GM19238 (cell line): ENCODE data around the gene ZAP70.

ENCODE experiments used
- DNase-seq: peaks from one replicate; pipeline ENCODE4 v3.0.0; 2011; ENCODE audit warnings: low spot score; ENCODE audit not compliant: insufficient read length

Gene ZAP70

GRCh38 chr2:97715951-97716694, 2.7 kb downstream of the ZAP70 start:
- DNase-seq = no peak

DNA sequence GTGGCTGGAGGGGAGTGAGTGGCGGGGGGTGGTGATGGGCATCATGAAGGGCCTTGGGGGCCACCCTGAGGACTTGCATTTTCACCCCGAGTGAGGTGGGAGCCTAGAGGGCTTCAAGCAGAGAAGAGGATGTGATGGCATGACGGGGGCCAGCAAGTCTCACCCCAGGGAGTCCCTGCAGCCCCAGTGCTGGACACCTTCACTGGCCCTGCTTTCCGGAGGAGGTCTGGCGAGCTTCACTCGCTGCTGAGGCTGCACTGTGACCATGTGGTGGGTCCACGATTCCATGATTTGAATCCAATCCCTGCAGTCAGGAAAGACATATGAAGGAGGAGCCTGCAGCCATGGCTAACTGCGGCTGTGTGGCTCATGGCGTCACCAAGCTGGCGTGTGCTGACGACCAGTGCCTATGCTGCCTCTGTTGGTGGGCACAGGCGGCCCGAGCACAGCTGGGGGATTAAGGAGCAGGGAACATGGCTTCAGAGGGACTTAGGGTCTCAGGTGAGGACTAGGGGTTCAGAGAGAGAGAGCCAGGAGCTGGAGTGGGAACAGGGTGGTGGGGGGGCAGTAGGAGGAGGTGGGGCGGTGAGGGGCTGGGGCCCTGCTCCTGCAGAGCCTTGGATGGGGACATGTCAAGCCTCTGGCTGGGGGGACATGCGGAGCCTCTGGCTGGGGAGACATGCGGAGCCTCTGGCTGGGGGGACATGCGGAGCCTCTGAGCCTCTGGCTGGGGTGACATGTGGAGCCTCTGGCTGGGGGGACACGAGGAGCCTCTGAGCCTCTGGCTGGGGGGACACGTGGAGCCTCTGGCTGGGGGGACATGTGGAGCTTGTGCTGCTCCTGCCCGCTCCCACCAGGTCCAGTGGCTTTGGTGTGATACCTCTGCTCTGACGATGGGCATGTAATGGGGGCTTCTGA, 3.6 kb downstream of the ZAP70 start:
- DNase-seq = no peak

GRCh38 chr2:97717613-97717995, 4.2 kb downstream of the ZAP70 start:
- no peak for DNase-seq

DNA sequence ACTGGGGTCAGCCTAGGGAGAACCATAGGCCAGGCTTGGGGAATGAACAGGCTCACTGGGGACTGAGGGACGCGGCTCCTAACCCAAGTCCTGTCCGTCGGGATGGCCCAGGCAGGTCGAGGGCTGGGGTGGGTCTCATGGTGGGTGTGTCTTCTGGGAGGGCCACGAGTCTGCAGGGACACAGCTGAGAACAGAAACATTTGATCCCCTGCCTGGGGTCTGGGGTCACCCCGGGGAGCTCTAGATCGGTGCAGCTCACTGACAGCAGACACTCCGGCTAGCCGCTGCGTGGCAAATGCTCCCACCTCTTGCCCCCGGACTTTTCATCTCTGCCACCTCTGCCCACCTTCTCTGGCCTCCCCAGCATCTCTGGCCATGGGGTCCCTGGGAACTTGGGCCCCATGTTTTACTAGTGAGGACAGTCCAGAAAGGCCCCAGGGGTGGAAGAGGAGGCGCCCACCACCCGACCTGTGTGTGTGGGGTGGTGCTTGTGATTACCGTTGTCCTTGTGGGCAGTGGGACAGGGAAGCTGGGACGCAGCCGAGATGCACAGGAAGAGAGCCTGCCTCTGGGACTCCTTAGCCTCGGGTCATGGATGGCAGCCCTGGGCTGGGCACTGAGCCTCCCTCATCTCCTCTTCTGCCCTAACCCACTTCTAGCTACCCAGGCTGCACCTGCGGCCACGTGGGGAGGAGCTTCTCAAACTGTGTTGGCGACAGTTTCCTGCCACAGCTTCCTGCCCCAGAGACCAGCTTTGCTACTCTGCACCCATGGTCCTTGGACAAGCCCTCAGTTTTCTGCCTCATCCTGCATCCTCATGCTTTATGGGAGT, 4.9 kb downstream of the ZAP70 start:
- DNase-seq = peak; percentile 67

DNA sequence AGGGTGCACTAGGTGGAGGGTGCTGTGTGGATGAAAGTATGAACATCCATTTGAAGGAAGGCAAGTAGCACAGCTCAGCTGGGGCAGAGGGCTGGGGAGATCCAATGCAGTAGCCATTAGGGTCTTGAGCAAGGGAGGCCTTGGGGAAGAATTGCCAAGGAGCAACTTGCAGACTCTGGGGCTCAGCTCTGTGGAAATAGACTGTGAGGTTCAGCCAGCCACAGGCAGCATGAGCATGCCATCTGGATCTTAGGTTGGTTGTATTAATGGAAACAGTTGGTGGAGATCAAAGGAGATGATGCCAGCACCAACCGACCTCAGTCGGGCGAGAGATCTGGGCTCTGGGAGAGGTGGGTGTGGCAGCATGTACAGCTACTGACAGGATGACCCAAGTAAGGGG, 5.6 kb downstream of the ZAP70 start:
- no peak for DNase-seq

DNA sequence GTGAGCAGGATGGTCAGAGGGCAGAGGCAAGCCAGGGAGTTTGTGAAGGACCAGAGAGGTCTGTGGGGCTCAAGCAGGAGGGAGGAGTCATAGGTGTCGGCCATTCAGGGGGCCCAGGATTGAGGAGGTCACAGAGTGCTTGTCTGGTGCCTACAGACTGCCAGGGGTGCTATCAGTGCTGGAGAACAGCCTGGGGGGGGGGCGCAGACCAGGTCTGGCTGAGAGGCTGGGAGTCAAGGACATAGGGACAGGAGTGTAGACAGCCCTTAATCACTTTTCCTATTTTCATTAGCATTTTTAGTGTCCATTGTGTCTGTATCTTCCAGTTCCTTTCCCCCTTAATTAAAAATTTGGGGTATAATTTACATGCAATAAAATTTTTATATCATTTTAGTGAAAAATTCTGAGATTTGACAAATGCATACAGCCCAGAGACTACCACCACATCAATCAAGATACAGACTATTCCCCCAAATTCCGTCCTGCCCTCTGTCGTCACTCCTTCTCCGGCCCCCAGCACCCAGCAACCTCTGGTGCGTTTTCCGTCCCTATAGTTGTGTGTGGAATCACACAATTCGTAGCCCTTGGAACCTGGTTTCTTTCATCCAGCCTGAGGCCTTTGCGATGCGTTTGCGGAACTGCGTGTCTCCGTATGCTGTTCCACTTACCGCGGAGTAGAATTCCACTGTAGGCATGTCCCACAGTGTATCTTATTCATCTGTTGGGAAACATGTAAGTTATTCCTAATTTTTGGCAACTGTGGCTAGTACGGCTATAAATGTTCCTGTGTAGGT, 6.2 kb downstream of the ZAP70 start:
- no peak for DNase-seq

DNA sequence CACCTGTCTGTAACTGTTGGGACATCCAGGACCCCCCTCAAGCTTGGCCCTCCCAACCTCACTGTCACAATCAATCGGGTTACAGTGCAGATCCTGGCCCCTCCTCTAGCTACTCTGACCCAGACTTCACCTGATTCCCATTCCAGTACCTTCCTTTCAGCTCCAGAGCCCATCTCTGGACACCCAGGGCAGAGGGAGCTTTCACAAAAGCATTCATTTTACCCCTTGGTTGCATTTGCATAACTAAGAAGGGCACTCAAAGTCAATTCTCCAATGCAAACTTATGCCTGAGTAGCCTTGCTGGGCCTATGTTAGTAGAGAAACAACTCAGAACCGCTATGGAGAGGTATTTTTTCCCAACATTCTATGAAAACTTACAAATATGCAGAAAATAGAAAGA, 7.4 kb downstream of the ZAP70 start:
- no peak for DNase-seq

GRCh38 chr2:97722227-97722626, 8.9 kb downstream of the ZAP70 start:
- no peak for DNase-seq

GRCh38 chr2:97723156-97724072, 10.0 kb downstream of the ZAP70 start:
- no peak for DNase-seq

DNA sequence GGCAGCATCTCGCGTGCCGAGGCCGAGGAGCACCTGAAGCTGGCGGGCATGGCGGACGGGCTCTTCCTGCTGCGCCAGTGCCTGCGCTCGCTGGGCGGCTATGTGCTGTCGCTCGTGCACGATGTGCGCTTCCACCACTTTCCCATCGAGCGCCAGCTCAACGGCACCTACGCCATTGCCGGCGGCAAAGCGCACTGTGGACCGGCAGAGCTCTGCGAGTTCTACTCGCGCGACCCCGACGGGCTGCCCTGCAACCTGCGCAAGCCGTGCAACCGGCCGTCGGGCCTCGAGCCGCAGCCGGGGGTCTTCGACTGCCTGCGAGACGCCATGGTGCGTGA, 10.7 kb downstream of the ZAP70 start:
- DNase-seq = no peak

GRCh38 chr2:97724501-97724900, 11.1 kb downstream of the ZAP70 start:
- DNase-seq = no peak

DNA sequence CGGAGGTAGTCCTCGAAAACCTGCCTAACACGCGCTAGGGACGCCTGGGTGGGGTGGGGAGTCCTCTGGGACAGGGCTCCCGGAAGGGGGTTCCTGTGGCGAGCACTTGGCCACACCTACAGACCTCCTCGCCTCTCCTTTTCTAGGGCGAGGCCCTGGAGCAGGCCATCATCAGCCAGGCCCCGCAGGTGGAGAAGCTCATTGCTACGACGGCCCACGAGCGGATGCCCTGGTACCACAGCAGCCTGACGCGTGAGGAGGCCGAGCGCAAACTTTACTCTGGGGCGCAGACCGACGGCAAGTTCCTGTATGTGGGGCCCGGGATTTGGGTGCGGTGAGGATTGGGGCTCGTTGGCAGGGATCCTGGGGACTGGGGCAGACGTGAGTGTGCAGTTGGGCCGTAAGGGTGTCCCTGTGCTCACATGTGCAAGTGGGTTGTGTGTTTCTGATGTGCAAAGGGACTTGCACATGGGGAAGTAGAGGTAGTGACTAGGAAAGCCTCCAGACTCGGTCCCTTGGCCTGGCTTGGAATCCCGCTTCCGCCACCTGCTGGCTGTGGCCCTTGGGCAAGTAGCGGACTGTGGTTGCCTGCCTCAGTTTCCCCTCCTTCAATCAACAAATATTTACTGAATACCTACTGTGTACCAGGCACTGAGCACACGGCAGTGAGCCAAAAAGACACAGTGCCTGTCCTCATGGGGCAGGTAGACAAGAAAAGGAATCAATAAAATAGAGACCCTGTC, 11.7 kb downstream of the ZAP70 start:
- no peak for DNase-seq

GRCh38 chr2:97726261-97727064, 13.1 kb downstream of the ZAP70 start:
- no peak for DNase-seq

DNA sequence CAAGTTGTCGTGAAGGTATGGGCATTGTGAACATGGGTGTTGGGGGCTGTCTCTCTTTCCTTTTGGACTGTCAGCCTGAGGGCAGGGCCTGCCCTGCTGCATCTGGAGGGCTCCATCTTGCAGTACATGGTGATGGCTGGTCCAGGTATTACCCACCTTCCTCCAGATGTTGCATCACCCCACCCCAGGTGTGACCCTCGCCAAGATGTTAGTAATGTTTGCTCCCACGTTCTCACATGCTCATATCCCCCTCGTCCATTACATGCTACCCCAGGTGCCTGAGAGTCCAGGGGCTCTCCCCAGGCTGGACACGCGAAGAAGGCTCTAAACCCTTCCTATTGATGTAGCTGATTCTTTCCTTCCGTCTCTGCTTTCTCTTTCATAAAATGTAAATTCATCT, 13.9 kb downstream of the ZAP70 start:
- DNase-seq = no peak

DNA sequence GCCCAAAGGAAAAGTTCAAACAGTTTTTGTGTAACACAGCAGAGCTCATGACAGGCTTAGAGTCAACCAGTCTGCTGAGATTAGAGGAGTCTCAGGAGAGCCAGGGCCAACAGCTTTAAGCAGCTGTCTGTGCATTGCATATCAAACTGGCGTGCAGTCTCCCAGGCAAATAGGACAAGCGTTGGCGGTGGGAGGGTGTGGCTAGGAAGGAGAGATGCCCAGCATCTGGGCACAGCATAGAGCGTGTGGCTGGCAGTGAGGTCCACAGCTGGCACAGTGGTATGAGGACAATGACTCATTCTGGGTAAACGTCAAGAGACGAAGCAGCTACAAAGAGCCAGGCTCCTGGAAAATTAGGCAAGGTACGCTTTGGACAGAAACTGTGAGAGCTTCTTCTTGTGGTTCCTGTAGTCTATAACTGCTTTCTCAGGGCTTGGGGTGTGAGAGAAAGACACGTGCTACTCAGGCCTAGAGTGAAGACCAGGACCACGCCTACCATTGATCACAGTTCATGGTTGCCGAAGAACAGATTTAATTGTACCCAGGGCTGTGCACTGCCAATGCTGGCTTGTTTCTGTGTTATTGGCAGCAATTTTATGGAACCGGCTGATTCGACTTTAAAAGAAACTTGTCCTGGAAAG, 14.8 kb downstream of the ZAP70 start:
- DNase-seq = no peak

DNA sequence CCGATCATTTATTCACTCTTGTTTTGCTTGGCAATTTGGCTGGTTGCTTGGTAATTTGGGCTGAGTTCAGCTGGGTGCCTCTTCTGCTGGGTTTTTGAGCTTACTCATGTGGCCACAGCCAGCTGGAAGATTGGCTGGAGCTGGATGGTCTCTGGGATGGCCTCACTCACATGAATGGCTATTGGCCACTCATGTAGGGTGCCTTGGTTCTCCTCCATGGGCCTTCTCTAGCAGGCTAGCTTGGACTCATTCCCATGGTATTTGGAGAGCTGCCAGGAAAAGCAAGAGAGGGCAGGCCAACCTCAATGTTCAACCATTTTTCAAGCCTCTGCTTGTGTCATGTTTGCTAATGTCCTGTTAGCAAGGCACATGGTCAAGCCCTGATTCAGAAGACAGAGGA, 16.9 kb downstream of the ZAP70 start:
- no peak for DNase-seq

- no peak for DNase-seq
These were observed 18.1 kb downstream of the ZAP70 start for GRCh38 chr2:97731274-97732020.
